ENCODE data around the gene CHIA. TPM values are rescaled to one million over a fixed set of nuclear protein-coding genes. Genes with fewer than 3 reads are reported as not detected.
"Not testable (repeated sequence)": the region's sequence is repeated elsewhere in the genome, so short reads cannot be mapped to it uniquely, and the experiment has no call there.

The CHIA gene
- total RNA-seq, 1 experiment from 2014 or later, result not detected

GRCh38 chr1:111338849-111339248 is 48.2 kb downstream of the CHIA start:
- H3K9me3 ChIP-seq (ENCODE audit: control insufficient read depth, low read depth, low read length); H4K20me1 ChIP-seq (ENCODE audit: control insufficient read depth, insufficient read depth, insufficient read length); H3K27ac Mint-ChIP-seq; H2BK12ac ChIP-seq (ENCODE audit: insufficient read length, low read depth, low read length); H3K79me2 ChIP-seq (ENCODE audit: insufficient read depth, low read length); H3K4me3 Mint-ChIP-seq; DNase-seq; H3K27ac ChIP-seq (ENCODE audit: insufficient read length, low read depth, low read length); H3K4ac ChIP-seq (ENCODE audit: low read depth, low read length); H3K4me2 ChIP-seq (ENCODE audit: insufficient read depth, insufficient read length, low read length); H2AK5ac ChIP-seq (ENCODE audit: insufficient read length, low read length); H2BK20ac ChIP-seq (ENCODE audit: low read depth, low read length, poor library complexity, severe bottlenecking); H3K56ac ChIP-seq (ENCODE audit: insufficient read length, low read depth, low read length); H2AFZ ChIP-seq (ENCODE audit: low read length); H3K23ac ChIP-seq (ENCODE audit: insufficient read length, low read depth, low read length); H3K23me2 ChIP-seq (ENCODE audit: insufficient read length, low read depth, low read length, poor library complexity, severe bottlenecking); H3K14ac ChIP-seq (ENCODE audit: insufficient read depth, low read length); H3K27me3 ChIP-seq (ENCODE audit: insufficient read depth, low read length); H3K27me3 Mint-ChIP-seq (ENCODE audit: low read depth); H3K4me1 ChIP-seq (ENCODE audit: insufficient read depth, low read length); H3K79me1 ChIP-seq (ENCODE audit: insufficient read depth, low read depth, low read length, poor library complexity, severe bottlenecking); H2BK5ac ChIP-seq (ENCODE audit: insufficient read length, low read length); H2BK120ac ChIP-seq (ENCODE audit: low read depth, low read length, poor library complexity, severe bottlenecking); H3K4me1 Mint-ChIP-seq; H2BK15ac ChIP-seq (ENCODE audit: low read depth, low read length); H4K5ac ChIP-seq (ENCODE audit: insufficient read length, low read depth, low read length); H3K18ac ChIP-seq (ENCODE audit: insufficient read length, low read depth, low read length); H3K9ac ChIP-seq (ENCODE audit: extremely low read depth, insufficient read length, low read length); H4K91ac ChIP-seq (ENCODE audit: insufficient read length, low read depth, low read length); H3T11ph ChIP-seq (ENCODE audit: low read length); H4K8ac ChIP-seq (replicated peaks; ENCODE audit: insufficient read length, low read depth, low read length): not testable (repeated sequence)
- Mint-ChIP-seq H3K9me3 (peaks cover 26 to 35% of the 10 kb centered on the region in 2 experiments), H3K36me3 (ENCODE audit: insufficient read depth in 1 of 3, low read depth in 3 of 3) (peaks cover 3 to 17% (median 12%) of the 10 kb centered on the region in 3 experiments; a peak in 4 of 7 replicates)
- no CpG with 5 or more reads among the region's 2 CpGs for WGBS (ENCODE audit: extremely low coverage, insufficient read length, low lambda C conversion rate)

Measured in H9 (cell line).